ENCODE measurements around the gene ANKRD55. TPM values are rescaled to one million over a fixed set of nuclear protein-coding genes. Genes with fewer than 3 reads are reported as not detected.

ANKRD55 gene
- total RNA-seq, 3 donors from 2014 or later (not counting 1 experiment from before 2014, with no cell fraction given), result 0.88 TPM; not detected in 2

DNA sequence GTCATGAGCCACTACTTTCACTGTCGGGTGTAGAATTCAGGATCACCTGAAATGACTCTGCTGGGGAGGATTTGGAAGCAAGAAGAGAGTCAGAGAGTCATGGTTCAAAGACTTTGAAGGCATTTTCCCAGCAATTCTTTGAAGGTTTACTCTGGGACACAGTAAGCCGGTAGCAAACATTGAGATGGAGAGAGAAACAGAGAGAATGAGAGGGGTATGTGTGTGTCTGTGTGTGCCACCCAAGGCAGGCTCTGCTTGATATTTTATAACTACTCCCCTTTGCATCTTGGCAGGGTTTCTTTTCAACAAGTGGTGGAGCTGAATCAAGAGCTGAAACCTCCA, 89.8 kb downstream of the ANKRD55 start:
- Histone ChIP-seq H3K4me1 (ENCODE audit: control insufficient read depth, insufficient read depth, low read length) (no peaks in the 10 kb centered on the region), H3K9me3 (ENCODE audit: control insufficient read depth, insufficient read depth, low read length) (no peaks in the 10 kb centered on the region), H3K4me3 (ENCODE audit: low read length) (no peak overlapping the region), H3K27me3 (ENCODE audit: control insufficient read depth, insufficient read depth, low read length) (no peaks in the 10 kb centered on the region), H3K36me3 (ENCODE audit: control insufficient read depth, insufficient read depth, low read length) (no peaks in the 10 kb centered on the region), H3K27ac (ENCODE audit: low read length) (no peak overlapping the region)
- TF ChIP-seq, protein P1, sequence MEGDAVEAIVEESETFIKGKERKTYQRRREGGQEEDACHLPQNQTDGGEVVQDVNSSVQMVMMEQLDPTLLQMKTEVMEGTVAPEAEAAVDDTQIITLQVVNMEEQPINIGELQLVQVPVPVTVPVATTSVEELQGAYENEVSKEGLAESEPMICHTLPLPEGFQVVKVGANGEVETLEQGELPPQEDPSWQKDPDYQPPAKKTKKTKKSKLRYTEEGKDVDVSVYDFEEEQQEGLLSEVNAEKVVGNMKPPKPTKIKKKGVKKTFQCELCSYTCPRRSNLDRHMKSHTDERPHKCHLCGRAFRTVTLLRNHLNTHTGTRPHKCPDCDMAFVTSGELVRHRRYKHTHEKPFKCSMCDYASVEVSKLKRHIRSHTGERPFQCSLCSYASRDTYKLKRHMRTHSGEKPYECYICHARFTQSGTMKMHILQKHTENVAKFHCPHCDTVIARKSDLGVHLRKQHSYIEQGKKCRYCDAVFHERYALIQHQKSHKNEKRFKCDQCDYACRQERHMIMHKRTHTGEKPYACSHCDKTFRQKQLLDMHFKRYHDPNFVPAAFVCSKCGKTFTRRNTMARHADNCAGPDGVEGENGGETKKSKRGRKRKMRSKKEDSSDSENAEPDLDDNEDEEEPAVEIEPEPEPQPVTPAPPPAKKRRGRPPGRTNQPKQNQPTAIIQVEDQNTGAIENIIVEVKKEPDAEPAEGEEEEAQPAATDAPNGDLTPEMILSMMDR (IDR thresholded peaks at IDR 0.05), result no peak
- no peak overlapping the region for H3K4me3 Mint-ChIP-seq
- peaks cover 0 to 7% of the 10 kb centered on the region in 2 donors for H3K27me3 Mint-ChIP-seq (ENCODE audit: low read depth in 2 of 2)
- 86% methylated on average over 2 of the region's 2 CpGs for WGBS (ENCODE audit: insufficient coverage)
- no peaks in the 10 kb centered on the region for H3K36me3 Mint-ChIP-seq
- ATAC-seq (no peak), DNase-seq (no peak)
- intact Hi-C loops (cut with micrococcal nuclease), result no loop called here
- H3K9me3 Mint-ChIP-seq, result no peaks in the 10 kb centered on the region
- H3K27ac Mint-ChIP-seq, result no peak overlapping the region
- H3K4me1 Mint-ChIP-seq, result no peaks in the 10 kb centered on the region

DNA sequence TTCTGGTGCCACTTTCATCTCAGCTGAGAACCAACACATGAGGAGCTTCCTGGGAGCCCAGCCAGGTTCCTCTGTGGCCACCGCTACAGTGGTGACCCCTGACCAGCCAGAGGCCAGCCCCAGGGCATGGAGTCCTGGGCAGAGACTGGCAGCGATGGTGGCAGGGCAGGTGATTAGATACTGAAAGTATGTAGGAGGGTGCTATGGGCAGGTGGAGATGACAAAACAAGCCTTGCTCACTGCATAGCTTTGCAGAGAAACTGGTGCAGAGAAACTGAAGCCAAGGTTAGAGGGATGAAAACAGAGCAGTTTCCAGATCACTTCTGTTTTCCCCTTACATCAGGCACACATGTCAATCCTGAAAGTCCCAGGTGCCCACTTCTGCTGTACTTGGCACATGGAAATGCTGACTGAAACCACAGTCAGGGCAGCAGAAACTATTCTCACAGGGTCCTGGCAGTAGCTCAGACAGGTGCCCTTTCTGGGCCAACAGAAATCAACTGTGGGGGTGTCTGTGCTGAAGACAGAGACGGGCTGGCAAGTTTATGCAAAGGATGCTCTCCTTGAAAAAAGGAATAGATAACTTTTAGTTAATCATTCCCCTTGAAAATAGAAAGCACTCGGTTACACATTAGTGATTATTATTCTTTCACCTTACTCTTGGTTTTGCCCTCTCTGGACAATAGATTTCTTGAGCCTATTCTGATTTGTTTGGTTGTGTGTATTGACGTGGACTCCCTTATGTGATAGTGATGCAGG, 90.3 kb downstream of the ANKRD55 start:
- Histone ChIP-seq H3K27me3 (ENCODE audit: control insufficient read depth, insufficient read depth, low read length) (no peaks in the 10 kb centered on the region), H3K27ac (ENCODE audit: low read length) (no peak overlapping the region), H3K9me3 (ENCODE audit: control insufficient read depth, insufficient read depth, low read length) (no peaks in the 10 kb centered on the region), H3K36me3 (ENCODE audit: control insufficient read depth, insufficient read depth, low read length) (no peaks in the 10 kb centered on the region), H3K4me1 (ENCODE audit: control insufficient read depth, insufficient read depth, low read length) (no peaks in the 10 kb centered on the region), H3K4me3 (ENCODE audit: low read length) (no peak overlapping the region)
- TF ChIP-seq, protein P1 (IDR thresholded peaks at IDR 0.05), result no peak
- no peak overlapping the region for H3K27ac Mint-ChIP-seq
- DNase-seq, result no peak
- no peaks in the 10 kb centered on the region for H3K36me3 Mint-ChIP-seq
- no peaks in the 10 kb centered on the region for H3K9me3 Mint-ChIP-seq
- WGBS (ENCODE audit: insufficient coverage), result 73% methylated on average over 4 of the region's 5 CpGs
- H3K4me3 Mint-ChIP-seq, result no peak overlapping the region
- no peaks in the 10 kb centered on the region for H3K4me1 Mint-ChIP-seq
- intact Hi-C loops (cut with micrococcal nuclease), result no loop called here
- peaks cover 0 to 3% of the 10 kb centered on the region in 2 donors for H3K27me3 Mint-ChIP-seq (ENCODE audit: low read depth in 2 of 2)
- ATAC-seq, result peak in 1 of 3 donors; percentile 30

DNA sequence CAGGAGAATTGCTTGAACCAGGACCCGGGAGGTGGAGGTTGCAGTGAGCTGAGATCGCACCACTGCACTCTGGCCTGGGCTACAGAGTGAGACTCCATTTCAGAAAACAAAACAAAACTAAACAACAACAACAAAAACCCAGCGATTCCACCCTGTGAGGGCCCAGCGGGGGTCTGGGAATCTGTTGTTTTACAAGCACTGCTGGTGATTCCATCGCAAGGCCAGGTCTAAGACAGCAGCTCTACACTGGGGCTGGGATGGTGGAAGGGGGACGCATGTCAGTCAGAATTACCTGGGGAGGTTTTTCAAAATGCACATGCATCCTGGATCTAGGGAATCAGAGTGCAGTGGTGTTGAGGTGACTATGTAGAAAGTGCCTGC, 90.9 kb downstream of the ANKRD55 start:
- no peaks in the 10 kb centered on the region for H3K36me3 ChIP-seq (ENCODE audit: control insufficient read depth, insufficient read depth, low read length)
- ATAC-seq (no peak), DNase-seq (no peak)
- intact Hi-C loops (cut with micrococcal nuclease), result no loop called here
- H3K4me1 ChIP-seq (ENCODE audit: control insufficient read depth, insufficient read depth, low read length), result no peaks in the 10 kb centered on the region
- H3K27me3 ChIP-seq (ENCODE audit: control insufficient read depth, insufficient read depth, low read length), result no peaks in the 10 kb centered on the region
- no peaks in the 10 kb centered on the region for H3K9me3 ChIP-seq (ENCODE audit: control insufficient read depth, insufficient read depth, low read length)
- H3K36me3 Mint-ChIP-seq, result no peaks in the 10 kb centered on the region
- H3K27me3 Mint-ChIP-seq (ENCODE audit: low read depth in 2 of 2), result no peaks in the 10 kb centered on the region
- H3K27ac ChIP-seq (ENCODE audit: low read length), result no peak overlapping the region
- H3K9me3 Mint-ChIP-seq, result no peaks in the 10 kb centered on the region
- TF ChIP-seq, protein P1 (IDR thresholded peaks at IDR 0.05), result no peak
- 93% methylated on average over 6 of the region's 6 CpGs for WGBS (ENCODE audit: insufficient coverage)
- H3K4me3 Mint-ChIP-seq, result no peak overlapping the region
- no peak overlapping the region for H3K27ac Mint-ChIP-seq
- H3K4me1 Mint-ChIP-seq, result no peaks in the 10 kb centered on the region
- no peak overlapping the region for H3K4me3 ChIP-seq (ENCODE audit: low read length)

GRCh38 chr5:56140073-56140472, 93.1 kb downstream of the ANKRD55 start:
- Mint-ChIP-seq H3K36me3 (no peaks in the 10 kb centered on the region), H3K27me3 (ENCODE audit: low read depth in 2 of 2) (no peaks in the 10 kb centered on the region), H3K9me3 (no peaks in the 10 kb centered on the region), H3K4me3 (no peak overlapping the region), H3K4me1 (no peaks in the 10 kb centered on the region), H3K27ac (no peak overlapping the region)
- intact Hi-C loops (cut with micrococcal nuclease), result no loop called here
- ATAC-seq (no peak), DNase-seq (no peak)
- Histone ChIP-seq H3K27ac (ENCODE audit: low read length) (no peak overlapping the region), H3K9me3 (ENCODE audit: control insufficient read depth, insufficient read depth, low read length) (no peaks in the 10 kb centered on the region), H3K36me3 (ENCODE audit: control insufficient read depth, insufficient read depth, low read length) (no peaks in the 10 kb centered on the region), H3K4me1 (ENCODE audit: control insufficient read depth, insufficient read depth, low read length) (no peaks in the 10 kb centered on the region), H3K27me3 (ENCODE audit: control insufficient read depth, insufficient read depth, low read length) (no peaks in the 10 kb centered on the region), H3K4me3 (ENCODE audit: low read length) (no peak overlapping the region)
- TF ChIP-seq, protein P1 (IDR thresholded peaks at IDR 0.05), result no peak
- WGBS (ENCODE audit: insufficient coverage), result 97% methylated on average over 2 of the region's 3 CpGs
